Esophagus squamous epithelium (tissue), 4 donors: ENCODE results near the gene MLPH.

Experiments used
- POLR2A ChIP-seq, 4 donors: fragments of 450-650 bp; IDR thresholded peaks; one replicate each; pipeline ENCODE4 v1.6.1; 2017; ENCODE audit warnings: antibody characterized with exemption in 4 of 4, mild to moderate bottlenecking in 4 of 4, moderate library complexity in 3 of 4
- TF ChIP-seq, protein P1 (sequence below), 6 experiments: fragments of 450-650 bp in 4 of 6; fragments of 200-600 bp in 2 of 6; sonication (generic) in 2 of 6; IDR thresholded peaks; one replicate each; pipeline ENCODE4 v1.5.1; 2016 to 2019; ENCODE audit warnings: antibody characterized with exemption in 6 of 6, mild to moderate bottlenecking in 4 of 6, moderate library complexity in 4 of 6

DNA sequence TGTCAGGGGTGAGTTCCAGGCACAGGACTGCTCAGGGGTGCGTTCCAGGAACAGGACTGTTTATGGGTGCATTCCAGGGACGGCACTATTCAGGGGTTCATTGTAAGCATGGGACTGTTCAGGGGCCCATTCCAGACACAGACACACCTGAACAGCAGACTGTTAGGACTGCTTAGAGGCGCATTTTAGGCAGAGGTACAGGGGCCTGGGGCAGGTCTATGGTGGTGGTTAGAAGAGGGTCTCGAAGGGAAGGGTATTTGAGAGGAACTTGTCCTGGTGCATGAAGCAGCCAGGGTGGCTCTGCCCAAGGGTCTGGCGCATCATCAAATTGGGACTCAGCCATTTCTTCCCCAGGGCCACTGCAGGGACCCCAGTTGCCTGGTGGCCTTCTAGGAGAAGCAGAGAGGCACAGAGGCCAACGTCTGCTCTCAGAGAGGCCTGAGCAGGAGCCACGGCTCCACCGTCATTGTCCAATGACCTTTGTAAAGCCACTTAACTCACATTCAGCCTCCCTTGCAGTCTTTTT is 14.8 kb upstream of the MLPH start:
- TF ChIP-seq, protein P1, sequence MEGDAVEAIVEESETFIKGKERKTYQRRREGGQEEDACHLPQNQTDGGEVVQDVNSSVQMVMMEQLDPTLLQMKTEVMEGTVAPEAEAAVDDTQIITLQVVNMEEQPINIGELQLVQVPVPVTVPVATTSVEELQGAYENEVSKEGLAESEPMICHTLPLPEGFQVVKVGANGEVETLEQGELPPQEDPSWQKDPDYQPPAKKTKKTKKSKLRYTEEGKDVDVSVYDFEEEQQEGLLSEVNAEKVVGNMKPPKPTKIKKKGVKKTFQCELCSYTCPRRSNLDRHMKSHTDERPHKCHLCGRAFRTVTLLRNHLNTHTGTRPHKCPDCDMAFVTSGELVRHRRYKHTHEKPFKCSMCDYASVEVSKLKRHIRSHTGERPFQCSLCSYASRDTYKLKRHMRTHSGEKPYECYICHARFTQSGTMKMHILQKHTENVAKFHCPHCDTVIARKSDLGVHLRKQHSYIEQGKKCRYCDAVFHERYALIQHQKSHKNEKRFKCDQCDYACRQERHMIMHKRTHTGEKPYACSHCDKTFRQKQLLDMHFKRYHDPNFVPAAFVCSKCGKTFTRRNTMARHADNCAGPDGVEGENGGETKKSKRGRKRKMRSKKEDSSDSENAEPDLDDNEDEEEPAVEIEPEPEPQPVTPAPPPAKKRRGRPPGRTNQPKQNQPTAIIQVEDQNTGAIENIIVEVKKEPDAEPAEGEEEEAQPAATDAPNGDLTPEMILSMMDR (IDR thresholded peaks at IDR 0.05), result no peak
- no peak for TF ChIP-seq POLR2A (IDR thresholded peaks at IDR 0.05)
